Endothelial cell of umbilical vein (primary cell): ENCODE data around the gene FST. TPM values are rescaled to one million over a fixed set of nuclear protein-coding genes. Genes with fewer than 3 reads are reported as not detected.

Experiments
- BruUV-seq: library from RNA; stranded (reverse); fragments of 400-500 nt; replicated peaks from 2 replicates; lab custom pipeline; 2021; lab: Mats Ljungman, UMichigan
- CTCF ChIA-PET: fragments of 300-600, 350-600 bp; sonication (Branson Sonifier 250); formaldehyde crosslinking; loops from one replicate; lab custom pipeline; 2021; ENCODE audit warnings: antibody characterized with exemption, inconsistent platforms; lab: Charles Lee
- POLR2A ChIA-PET: fragments of 300-600, 350-600 bp; sonication (Branson Sonifier 250); formaldehyde crosslinking; loops from one replicate; lab custom pipeline; 2021; ENCODE audit warnings: antibody characterized with exemption, inconsistent platforms; lab: Charles Lee
- DNase-seq: peaks from one replicate; pipeline ENCODE4 v3.0.0-alpha.2; 2011; ENCODE audit warnings: low read depth, low spot score
- FAIRE-seq: peaks from 2 replicates; lab custom pipeline; 2011; peaks lifted over from hg19 to GRCh38; lab: Jason Lieb, UNC
- H2AFZ ChIP-seq: 2 replicates; pipeline ENCODE4 v1.6.0; 2012; ENCODE audit warnings: low read depth, low read length, control low read depth, inconsistent platforms
- H3K27ac ChIP-seq: 2 replicates; pipeline ENCODE4 v1.5.1; 2011; ENCODE audit warnings: low read depth, mild to moderate bottlenecking, control low read depth, low read length, moderate library complexity; ENCODE audit not compliant: insufficient read depth
- H3K27me3 ChIP-seq, 2 experiments: 2 replicates each; pipeline versions ENCODE4 v1.6.0 to v1.6.1; 2011; ENCODE audit warnings: low read length in 2 of 2, mixed read lengths in 1 of 2; ENCODE audit not compliant: control insufficient read depth in 2 of 2, insufficient read depth in 2 of 2
- H3K36me3 ChIP-seq, 2 experiments: 2 replicates in 1 of 2; 3 replicates in 1 of 2; pipeline ENCODE4 v1.5.1; 2011; ENCODE audit warnings: low read length in 2 of 2, mild to moderate bottlenecking in 1 of 2, moderate library complexity in 1 of 2; ENCODE audit not compliant: control insufficient read depth in 2 of 2, insufficient read depth in 2 of 2; ENCODE audit errors: extremely low read depth in 1 of 2
- H3K4me1 ChIP-seq: 3 replicates; pipeline ENCODE4 v1.5.1; 2011; ENCODE audit warnings: mild to moderate bottlenecking, low read length; ENCODE audit not compliant: control insufficient read depth, insufficient read depth; ENCODE audit errors: extremely low read depth
- H3K4me2 ChIP-seq: 2 replicates; pipeline ENCODE4 v1.6.1; 2011; ENCODE audit warnings: low read length, control low read depth, mixed read lengths; ENCODE audit not compliant: insufficient read depth
- H3K4me3 ChIP-seq, 3 experiments: fragments of 200-600 bp in 1 of 3; sonication (generic), shearing (Covaris generic) in 1 of 3; replicated peaks in 1 of 3; 2 replicates each; pipeline ENCODE4 v1.5.1; 2011 to 2016; ENCODE audit warnings: control low read depth in 3 of 3, low read length in 3 of 3, mild to moderate bottlenecking in 2 of 3, inconsistent platforms in 1 of 3, low read depth in 1 of 3, moderate library complexity in 1 of 3; ENCODE audit not compliant: insufficient read depth in 1 of 3
- H3K79me2 ChIP-seq: 2 replicates; pipeline ENCODE4 v1.6.0; 2012; ENCODE audit warnings: low read length, inconsistent platforms; ENCODE audit not compliant: control insufficient read depth, insufficient read depth
- H3K9ac ChIP-seq: replicated peaks from 2 replicates; pipeline ENCODE3; 2011; ENCODE audit warnings: low read length, control low read depth; ENCODE audit not compliant: insufficient read depth; ENCODE audit errors: extremely low read depth
- H3K9me1 ChIP-seq: replicated peaks from 3 replicates; pipeline ENCODE4 v1.6.0; 2011; ENCODE audit warnings: mild to moderate bottlenecking, low read length; ENCODE audit not compliant: control insufficient read depth, insufficient read depth; ENCODE audit errors: extremely low read depth
- H3K9me3 ChIP-seq: replicated peaks from 2 replicates; pipeline ENCODE4 v1.5.1; 2012; ENCODE audit warnings: low read length, inconsistent platforms; ENCODE audit not compliant: control insufficient read depth, insufficient read depth
- H4K20me1 ChIP-seq: replicated peaks from 2 replicates; pipeline ENCODE3; 2011; ENCODE audit warnings: mild to moderate bottlenecking, low read length; ENCODE audit not compliant: control insufficient read depth, insufficient read depth; ENCODE audit errors: extremely low read depth
- EZH2 ChIP-seq: IDR thresholded peaks from 2 replicates; pipeline ENCODE4 v1.6.1; 2012; ENCODE audit warnings: borderline replicate concordance, low read depth, mild to moderate bottlenecking, moderate library complexity, low read length, inconsistent platforms; ENCODE audit not compliant: severe bottlenecking
- FOS ChIP-seq: IDR thresholded peaks from 2 replicates; pipeline ENCODE4 v1.6.1; 2011; ENCODE audit warnings: mild to moderate bottlenecking, low read length, moderate library complexity, borderline replicate concordance; ENCODE audit not compliant: insufficient read depth
- GATA2 ChIP-seq: IDR thresholded peaks from 2 replicates; pipeline ENCODE4 v1.7.0; 2011; ENCODE audit warnings: low read depth, mild to moderate bottlenecking, moderate library complexity, mixed read lengths, low read length; ENCODE audit not compliant: insufficient read length, insufficient read depth
- JUN ChIP-seq: IDR thresholded peaks from 2 replicates; pipeline ENCODE4 v1.6.1; 2011; ENCODE audit warnings: borderline replicate concordance, low read depth; ENCODE audit not compliant: insufficient read length, insufficient read depth
- MYC ChIP-seq: IDR thresholded peaks from one replicate; pipeline ENCODE4 v1.6.1; 2011; ENCODE audit warnings: mild to moderate bottlenecking, low read depth, low read length
- POLR2A ChIP-seq: IDR thresholded peaks from 2 replicates; pipeline ENCODE4 v1.6.1; 2012; ENCODE audit warnings: low read depth, mild to moderate bottlenecking, control low read depth, low read length
- POLR2AphosphoS5 ChIP-seq: IDR thresholded peaks from 2 replicates; pipeline ENCODE4 v1.6.1; 2012; ENCODE audit warnings: low read depth, mild to moderate bottlenecking, control low read depth, low read length, moderate library complexity; ENCODE audit not compliant: insufficient read depth
- dilution Hi-C: fragments of 300-500 bp; cut with MboI; formaldehyde crosslinking; loops from one replicate; pipeline ENCODE4 v1.15.0; 2019; ENCODE audit warnings: low sequenced_read_pairs; ENCODE audit not compliant: extremely low pct_ligation_motif_present
- intact Hi-C: fragments of 100-400 bp; cut with micrococcal nuclease; formaldehyde crosslinking; loops from one replicate; pipeline ENCODE4 v1.10.0; 2022
- polyA plus RNA-seq, 4 experiments: library from polyadenylated mRNA; depleted of rRNA in 3 of 4; stranded (reverse) in 3 of 4; unstranded in 1 of 4; fragments of >200 nt; gene quantifications; 2 replicates each; pipeline versions ENCODE4 v1.2.1 to v1.2.3, GENCODE V29; 2011 to 2012; ENCODE audit warnings: missing spikeins in 1 of 4
- total RNA-seq: library from RNA; stranded (reverse); gene quantifications from 2 replicates; pipeline ENCODE4 v1.2.3, GENCODE V29; 2021
- TF ChIP-seq, protein P1 (sequence below), 2 donors: IDR thresholded peaks; 1 replicate in 1 of 2; 2 replicates in 1 of 2; pipeline ENCODE4 v1.5.1; 2011; ENCODE audit warnings: low read length in 2 of 2, mild to moderate bottlenecking in 2 of 2, moderate library complexity in 2 of 2, control low read depth in 1 of 2, inconsistent platforms in 1 of 2, low read depth in 1 of 2; ENCODE audit not compliant: insufficient read depth in 1 of 2; ENCODE audit errors: extremely low read depth in 1 of 2
- TF ChIP-seq, protein P2 (sequence below): IDR thresholded peaks from 2 replicates; pipeline ENCODE4 v1.6.1; 2011; ENCODE audit not compliant: insufficient read depth, insufficient read length

FST gene
- total and polyA plus RNA-seq, 2 donors (not counting 3 experiments of a cell fraction or from before 2014, with no cell fraction given), result 20.8 to 46.0 TPM

DNA sequence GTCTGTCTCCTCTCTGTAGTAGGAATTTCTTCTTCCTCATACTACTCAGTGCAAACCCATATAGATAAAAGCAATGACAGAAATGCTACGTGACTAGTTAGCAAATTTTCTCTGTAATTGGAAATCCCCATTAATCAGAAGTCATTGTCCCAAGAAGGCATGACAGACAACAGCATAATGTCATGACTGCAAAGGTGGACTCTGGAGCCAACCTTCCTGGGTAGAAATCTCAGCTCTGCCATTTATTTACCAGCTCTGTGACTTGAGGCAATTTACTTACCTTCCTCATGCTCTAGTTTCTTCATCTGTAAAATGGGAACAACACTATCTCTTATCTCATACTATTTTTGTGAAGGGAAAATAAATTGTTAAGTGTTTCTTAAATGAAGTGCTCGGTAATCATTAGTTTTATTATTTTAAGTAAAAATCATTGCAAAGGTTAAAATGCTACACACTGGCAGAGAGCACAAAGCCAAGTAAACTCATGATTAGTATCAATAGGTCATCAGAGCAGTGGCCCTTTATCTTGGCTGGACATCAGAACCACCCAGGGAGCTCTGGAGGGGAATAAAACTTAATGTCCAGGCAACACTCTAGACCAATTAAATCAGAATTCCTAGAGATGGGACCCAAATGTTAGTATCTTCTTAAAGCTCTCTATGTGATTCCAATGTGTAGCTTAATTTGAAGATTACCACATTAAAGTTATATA is 43.8 kb upstream of the FST start:
- Histone ChIP-seq H3K79me2 (no peaks in the 10 kb centered on the region), H3K9me3 (no peaks in the 10 kb centered on the region), H3K9ac (no peak overlapping the region), H3K27me3 (no peaks in the 10 kb centered on the region), H3K27ac (no peak overlapping the region), H3K4me2 (no peak overlapping the region), H4K20me1 (no peaks in the 10 kb centered on the region), H3K4me1 (no peaks in the 10 kb centered on the region), H3K4me3 (no peak overlapping the region), H3K9me1 (no peaks in the 10 kb centered on the region), H2AFZ (no peak overlapping the region), H3K36me3 (no peaks in the 10 kb centered on the region)
- no peak for FAIRE-seq
- TF ChIP-seq POLR2A (no peak), MYC (no peak), POLR2AphosphoS5 (no peak)
- TF ChIP-seq, protein P1, sequence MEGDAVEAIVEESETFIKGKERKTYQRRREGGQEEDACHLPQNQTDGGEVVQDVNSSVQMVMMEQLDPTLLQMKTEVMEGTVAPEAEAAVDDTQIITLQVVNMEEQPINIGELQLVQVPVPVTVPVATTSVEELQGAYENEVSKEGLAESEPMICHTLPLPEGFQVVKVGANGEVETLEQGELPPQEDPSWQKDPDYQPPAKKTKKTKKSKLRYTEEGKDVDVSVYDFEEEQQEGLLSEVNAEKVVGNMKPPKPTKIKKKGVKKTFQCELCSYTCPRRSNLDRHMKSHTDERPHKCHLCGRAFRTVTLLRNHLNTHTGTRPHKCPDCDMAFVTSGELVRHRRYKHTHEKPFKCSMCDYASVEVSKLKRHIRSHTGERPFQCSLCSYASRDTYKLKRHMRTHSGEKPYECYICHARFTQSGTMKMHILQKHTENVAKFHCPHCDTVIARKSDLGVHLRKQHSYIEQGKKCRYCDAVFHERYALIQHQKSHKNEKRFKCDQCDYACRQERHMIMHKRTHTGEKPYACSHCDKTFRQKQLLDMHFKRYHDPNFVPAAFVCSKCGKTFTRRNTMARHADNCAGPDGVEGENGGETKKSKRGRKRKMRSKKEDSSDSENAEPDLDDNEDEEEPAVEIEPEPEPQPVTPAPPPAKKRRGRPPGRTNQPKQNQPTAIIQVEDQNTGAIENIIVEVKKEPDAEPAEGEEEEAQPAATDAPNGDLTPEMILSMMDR (IDR thresholded peaks at IDR 0.05; ENCODE audit: extremely low read depth in 1 of 2, insufficient read depth in 1 of 2, low read depth in 1 of 2, low read length in 2 of 2), result no peak
- no TSS peak for BruUV-seq
- no peak for DNase-seq
- intact Hi-C loops, result no loop called here
- CTCF ChIA-PET, result no interaction called here
- dilution Hi-C loops, result no loop called here
- POLR2A ChIA-PET, result no interaction called here

DNA sequence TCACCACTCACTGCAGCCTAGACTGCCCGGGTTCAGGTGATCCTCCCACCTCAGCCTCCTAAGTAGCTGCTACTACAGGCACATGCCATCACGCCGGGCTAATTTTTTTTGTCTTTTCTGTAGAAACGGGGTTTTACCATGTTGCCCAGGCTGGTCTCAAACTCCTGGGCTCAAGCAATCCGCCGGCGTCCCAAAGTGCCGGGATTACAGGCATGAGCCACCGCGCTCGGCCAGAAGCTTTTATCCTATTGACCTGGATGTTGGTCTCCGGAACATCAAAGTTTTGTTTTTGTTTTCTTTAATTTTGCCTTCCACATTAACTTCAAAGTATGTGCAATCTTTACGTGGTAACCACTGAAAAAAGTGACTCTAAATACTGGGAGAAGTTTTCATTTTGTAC is 42.4 kb upstream of the FST start:
- dilution Hi-C loops (no loop called here), intact Hi-C loops (no loop called here)
- H3K4me2 ChIP-seq, result no peak overlapping the region
- no peak overlapping the region for H3K9ac ChIP-seq
- ChIA-PET POLR2A (no interaction called here), CTCF (no interaction called here)
- no peaks in the 10 kb centered on the region for H3K79me2 ChIP-seq
- H3K36me3 ChIP-seq, result no peaks in the 10 kb centered on the region
- H3K4me1 ChIP-seq, result no peaks in the 10 kb centered on the region
- TF ChIP-seq POLR2A (no peak), GATA2 (no peak), JUN (no peak), MYC (no peak), FOS (no peak), POLR2AphosphoS5 (no peak), EZH2 (no peak)
- TF ChIP-seq, protein P1 (IDR thresholded peaks at IDR 0.05; ENCODE audit: extremely low read depth in 1 of 2, insufficient read depth in 1 of 2, low read depth in 1 of 2, low read length in 2 of 2), result no peak
- TF ChIP-seq, protein P2, sequence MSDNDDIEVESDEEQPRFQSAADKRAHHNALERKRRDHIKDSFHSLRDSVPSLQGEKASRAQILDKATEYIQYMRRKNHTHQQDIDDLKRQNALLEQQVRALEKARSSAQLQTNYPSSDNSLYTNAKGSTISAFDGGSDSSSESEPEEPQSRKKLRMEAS, result no peak
- no peaks in the 10 kb centered on the region for H3K27me3 ChIP-seq
- H3K4me3 ChIP-seq, result no peak overlapping the region
- H2AFZ ChIP-seq, result no peak overlapping the region
- H3K9me3 ChIP-seq, result no peaks in the 10 kb centered on the region
- H4K20me1 ChIP-seq, result no peaks in the 10 kb centered on the region
- H3K9me1 ChIP-seq, result no peaks in the 10 kb centered on the region
- FAIRE-seq, result no peak
- no peak for DNase-seq
- no peak overlapping the region for H3K27ac ChIP-seq
- no TSS peak for BruUV-seq
